AG09309 (cell line): ENCODE results near the gene CHRNB1.
"Not testable (repeated sequence)": the region's sequence is repeated elsewhere in the genome, so short reads cannot be mapped to it uniquely, and the experiment has no call there.

ENCODE experiments used
- DNase-seq: peaks from one replicate; pipeline ENCODE4 v3.0.0-alpha.2; 2010; ENCODE audit warnings: low read depth
- H3K4me3 ChIP-seq: 2 replicates; pipeline ENCODE4 v1.5.1; 2011; ENCODE audit warnings: mild to moderate bottlenecking, low read depth, low read length, moderate library complexity; ENCODE audit not compliant: control insufficient read depth
- CTCF ChIP-seq: IDR thresholded peaks from 2 replicates; pipeline ENCODE4 v1.5.1; 2011; ENCODE audit warnings: mild to moderate bottlenecking, low read depth, low read length, inconsistent platforms; ENCODE audit not compliant: insufficient read depth, control insufficient read depth; ENCODE audit errors: missing control alignments

The CHRNB1 gene

DNA sequence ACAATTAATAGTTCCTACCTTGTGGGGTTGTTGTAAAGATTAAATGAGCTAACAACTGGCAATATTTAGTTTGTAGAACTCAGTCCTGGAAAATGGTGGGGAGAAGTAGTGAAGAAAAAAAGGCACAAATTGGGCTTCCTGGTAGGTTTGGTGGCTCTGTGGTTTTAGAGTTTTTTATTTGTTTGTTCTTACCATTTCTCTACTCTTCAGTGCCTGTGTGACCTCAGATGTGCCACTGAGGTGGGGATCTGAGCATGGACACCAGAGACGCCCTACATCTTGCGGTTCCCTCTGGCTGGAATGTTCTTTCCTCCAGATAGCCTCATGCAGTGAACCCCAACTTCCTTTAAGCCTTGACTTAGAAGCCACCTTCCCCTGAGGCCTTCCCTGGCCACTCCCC, 26.9 kb downstream of the CHRNB1 start:
- no peak for TF ChIP-seq CTCF
- no peak for DNase-seq
- no peak overlapping the region for H3K4me3 ChIP-seq

GRCh38 chr17:7474767-7475166, 29.9 kb downstream of the CHRNB1 start:
- H3K4me3 ChIP-seq, DNase-seq: not testable (repeated sequence)

DNA sequence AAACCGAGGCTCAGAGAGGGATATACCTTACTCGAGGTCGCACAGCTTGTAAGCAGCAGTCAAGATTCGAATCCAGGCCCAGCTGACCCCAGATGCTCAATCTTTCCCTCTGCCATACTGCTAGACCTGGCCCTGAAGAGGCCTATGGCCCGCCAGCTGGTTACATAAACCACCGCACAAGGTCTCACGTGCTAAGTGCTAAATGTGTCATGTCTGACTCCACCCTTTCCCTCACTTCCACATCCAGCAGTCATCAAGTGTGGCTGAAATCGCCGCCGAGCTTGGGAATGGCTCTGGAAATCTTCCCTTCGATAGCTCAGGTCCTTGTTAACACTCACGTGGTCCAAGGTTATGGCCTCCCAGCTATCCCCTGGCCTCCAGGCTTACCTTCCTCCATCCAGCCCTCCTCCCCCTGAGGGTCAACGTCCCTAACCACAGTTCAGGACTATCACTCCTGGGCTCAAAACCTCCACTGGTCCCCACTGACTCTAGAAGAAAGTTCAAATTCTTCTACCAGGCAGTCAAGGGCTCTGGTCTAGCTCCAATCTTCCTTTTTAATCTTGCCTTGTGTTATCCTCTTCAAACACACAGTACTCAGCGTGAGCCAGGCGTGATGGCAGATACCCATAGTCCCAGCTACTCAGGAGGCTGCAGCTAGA, 31.0 kb downstream of the CHRNB1 start:
- DNase-seq: no peak
- TF ChIP-seq CTCF: no peak
- no peak overlapping the region for H3K4me3 ChIP-seq

DNA sequence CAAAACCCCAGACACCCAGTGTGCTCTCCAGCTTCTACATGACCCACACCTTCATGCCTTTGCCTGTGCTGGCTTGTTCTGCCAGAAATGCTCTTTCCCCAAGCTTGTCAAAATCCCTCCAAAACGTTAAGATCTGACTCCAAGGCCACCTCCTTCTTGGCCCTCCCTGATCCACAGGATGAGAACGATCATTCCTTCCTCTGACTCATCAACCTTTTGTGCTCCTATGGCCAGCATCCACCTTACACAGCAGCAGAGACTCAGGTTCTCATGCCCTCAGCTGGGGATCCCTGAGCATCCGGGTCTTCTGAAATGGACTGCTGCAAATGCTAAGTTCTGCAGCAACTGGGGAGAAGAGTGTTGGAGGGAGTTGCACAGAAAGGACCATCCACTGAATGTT, 31.6 kb downstream of the CHRNB1 start:
- no peak for TF ChIP-seq CTCF
- DNase-seq: no peak
- no peak overlapping the region for H3K4me3 ChIP-seq

DNA sequence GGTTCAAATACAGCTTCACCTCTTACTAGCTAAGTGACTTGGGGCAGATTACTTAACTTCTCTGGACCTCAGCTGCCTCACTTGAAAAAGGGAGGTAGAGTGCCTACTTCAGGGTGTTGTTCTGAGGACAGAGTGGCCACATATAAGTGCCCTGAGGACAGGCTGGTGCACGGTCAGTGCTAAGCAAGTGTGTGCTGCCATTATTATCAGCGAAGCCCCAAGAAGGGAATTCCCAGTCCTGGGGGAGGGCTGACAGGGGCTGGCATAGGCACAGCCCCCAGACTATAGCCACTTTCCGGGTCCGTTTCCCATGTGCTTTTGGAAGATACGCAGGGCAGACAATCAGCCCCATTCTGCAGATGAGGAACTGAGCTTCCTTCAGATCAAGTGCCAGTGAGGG, 32.1 kb downstream of the CHRNB1 start:
- DNase-seq: no peak
- peak overlapping the region; percentile 52 for H3K4me3 ChIP-seq
- TF ChIP-seq CTCF: no peak

GRCh38 chr17:7477392-7478275, 32.8 kb downstream of the CHRNB1 start:
- no peak for TF ChIP-seq CTCF
- DNase-seq: peak; percentile 86

More at GRCh38 chr17:7477392-7478275, 32.8 kb downstream of the CHRNB1 start:
- peak overlapping the region; percentile 52 for H3K4me3 ChIP-seq
